A673 (cell line): ENCODE data around the gene ZDHHC17. TPM values are rescaled to one million over a fixed set of nuclear protein-coding genes. Genes with fewer than 3 reads are reported as not detected.
"Not testable (repeated sequence)": the region's sequence is repeated elsewhere in the genome, so short reads cannot be mapped to it uniquely, and the experiment has no call there.

Experiments used
- BruUV-seq: library from RNA; stranded (reverse); fragments of 400-500 nt; replicated peaks from 2 replicates; lab custom pipeline; 2021; lab: Mats Ljungman, UMichigan
- CTCF ChIA-PET: fragments of 300-600 bp; sonication (Branson Sonifier 250); formaldehyde crosslinking; loops from one replicate; lab custom pipeline; 2022; ENCODE audit warnings: antibody characterized with exemption; lab: Charles Lee
- POLR2A ChIA-PET: fragments of 300-600 bp; sonication (Branson Sonifier 250); formaldehyde crosslinking; loops from one replicate; lab custom pipeline; 2022; ENCODE audit warnings: antibody characterized with exemption; ENCODE audit not compliant: low non-redundant PET; lab: Charles Lee
- DNase-seq: peaks from one replicate; pipeline ENCODE4 v3.0.0-alpha.2; 2015; ENCODE audit warnings: low spot score
- H3K27ac ChIP-seq: fragments of 200-600 bp; sonication (generic); 2 replicates; pipeline ENCODE4 v1.5.1; 2016; ENCODE audit warnings: mixed run types, low read depth, mild to moderate bottlenecking, mixed read lengths, antibody characterized with exemption, low read length; ENCODE audit not compliant: poor library complexity, severe bottlenecking
- H3K27me3 ChIP-seq: fragments of 200-600 bp; sonication (generic); replicated peaks from 2 replicates; pipeline ENCODE4 v1.6.1; 2017; ENCODE audit warnings: mixed run types, low read depth, mild to moderate bottlenecking, mixed read lengths, antibody characterized with exemption, low read length; ENCODE audit not compliant: insufficient read depth, poor library complexity
- H3K36me3 ChIP-seq: fragments of 200-600 bp; sonication (generic); 2 replicates; pipeline ENCODE4 v1.6.1; 2016; ENCODE audit warnings: mixed run types, mild to moderate bottlenecking, mixed read lengths, antibody characterized with exemption, low read length; ENCODE audit not compliant: insufficient read depth, poor library complexity, severe bottlenecking
- H3K4me1 ChIP-seq: fragments of 200-600 bp; sonication (generic); 2 replicates; pipeline ENCODE4 v1.6.1; 2017; ENCODE audit warnings: mixed run types, mild to moderate bottlenecking, mixed read lengths, antibody characterized with exemption, low read length; ENCODE audit not compliant: insufficient read depth, poor library complexity, severe bottlenecking
- H3K4me3 ChIP-seq: fragments of 200-600 bp; sonication (generic); 2 replicates; pipeline ENCODE4 v1.5.1; 2016; ENCODE audit warnings: low read depth, mixed run types, mild to moderate bottlenecking, mixed read lengths, low read length; ENCODE audit not compliant: poor library complexity, severe bottlenecking
- H3K9me3 ChIP-seq: fragments of 200-600 bp; sonication (generic); 2 replicates; pipeline ENCODE4 v1.6.1; 2016; ENCODE audit warnings: mixed run types, low read depth, mild to moderate bottlenecking, mixed read lengths, antibody characterized with exemption, low read length; ENCODE audit not compliant: poor library complexity, severe bottlenecking
- EZH2 ChIP-seq: fragments of 200-600 bp; sonication (generic); IDR thresholded peaks from 2 replicates; pipeline ENCODE4 v1.6.1; 2017; ENCODE audit warnings: borderline replicate concordance, low read depth, mild to moderate bottlenecking, mixed read lengths, antibody characterized with exemption, low read length; ENCODE audit not compliant: poor library complexity, severe bottlenecking
- intact Hi-C: fragments of 100-400 bp; cut with micrococcal nuclease; formaldehyde crosslinking; loops from one replicate; pipeline ENCODE4 v1.10.0; 2022; ENCODE audit not compliant: unreplicated experiment
- total RNA-seq: library from RNA; stranded (reverse); gene quantifications from 2 replicates; pipeline ENCODE4 v1.2.3, GENCODE V29; 2021
- TF ChIP-seq, protein P1 (sequence below): fragments of 300-800, 200-600 bp; sonication (generic); conservative IDR thresholded peaks from 2 replicates; pipeline ENCODE4 v1.5.1; 2017; ENCODE audit warnings: low read depth, mild to moderate bottlenecking, antibody characterized with exemption, low read length, moderate library complexity, mixed read lengths

Gene ZDHHC17
- total RNA-seq, 1 experiment from 2014 or later = 41.1 TPM

- Histone ChIP-seq H3K9me3 (no peaks in the 10 kb centered on the region), H3K27ac (no peak overlapping the region), H3K27me3 (no peaks in the 10 kb centered on the region), H3K36me3 (no peaks in the 10 kb centered on the region), H3K4me1 (no peaks in the 10 kb centered on the region), H3K4me3 (no peak overlapping the region)
- BruUV-seq = no TSS peak
- POLR2A ChIA-PET = no interaction called here
- no peak for DNase-seq
- CTCF ChIA-PET = no interaction called here
- intact Hi-C loops = no loop called here
- TF ChIP-seq, protein P1, sequence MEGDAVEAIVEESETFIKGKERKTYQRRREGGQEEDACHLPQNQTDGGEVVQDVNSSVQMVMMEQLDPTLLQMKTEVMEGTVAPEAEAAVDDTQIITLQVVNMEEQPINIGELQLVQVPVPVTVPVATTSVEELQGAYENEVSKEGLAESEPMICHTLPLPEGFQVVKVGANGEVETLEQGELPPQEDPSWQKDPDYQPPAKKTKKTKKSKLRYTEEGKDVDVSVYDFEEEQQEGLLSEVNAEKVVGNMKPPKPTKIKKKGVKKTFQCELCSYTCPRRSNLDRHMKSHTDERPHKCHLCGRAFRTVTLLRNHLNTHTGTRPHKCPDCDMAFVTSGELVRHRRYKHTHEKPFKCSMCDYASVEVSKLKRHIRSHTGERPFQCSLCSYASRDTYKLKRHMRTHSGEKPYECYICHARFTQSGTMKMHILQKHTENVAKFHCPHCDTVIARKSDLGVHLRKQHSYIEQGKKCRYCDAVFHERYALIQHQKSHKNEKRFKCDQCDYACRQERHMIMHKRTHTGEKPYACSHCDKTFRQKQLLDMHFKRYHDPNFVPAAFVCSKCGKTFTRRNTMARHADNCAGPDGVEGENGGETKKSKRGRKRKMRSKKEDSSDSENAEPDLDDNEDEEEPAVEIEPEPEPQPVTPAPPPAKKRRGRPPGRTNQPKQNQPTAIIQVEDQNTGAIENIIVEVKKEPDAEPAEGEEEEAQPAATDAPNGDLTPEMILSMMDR = no peak
- no peak for TF ChIP-seq EZH2
Observed at GRCh38 chr12:76720068-76720467, 43.8 kb upstream of the ZDHHC17 start.

DNA sequence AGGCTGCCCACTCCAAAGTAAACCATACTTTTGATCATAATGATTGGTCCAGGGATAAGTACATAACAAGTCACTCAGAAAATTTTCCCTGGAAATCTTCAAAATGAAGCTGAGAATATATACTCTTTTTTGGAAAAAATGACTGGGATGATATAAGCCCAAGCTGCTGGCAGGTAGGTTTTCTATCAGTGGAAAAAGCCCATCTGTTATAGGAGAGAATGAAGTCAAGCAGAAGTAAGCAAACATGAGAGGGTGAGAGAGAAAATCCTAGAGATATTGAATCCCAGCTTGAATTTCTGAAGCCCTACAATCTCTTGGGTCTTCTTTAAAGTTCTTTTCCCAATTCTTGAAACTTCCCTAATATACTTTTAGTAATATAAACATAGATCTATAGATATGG, 37.3 kb upstream of the ZDHHC17 start:
- intact Hi-C loops = no loop called here
- ChIA-PET CTCF (no interaction called here), POLR2A (no interaction called here)
- no peaks in the 10 kb centered on the region for H3K9me3 ChIP-seq
- H3K36me3 ChIP-seq = no peaks in the 10 kb centered on the region
- no peaks in the 10 kb centered on the region for H3K4me1 ChIP-seq
- H3K27me3 ChIP-seq = no peaks in the 10 kb centered on the region
- BruUV-seq = no TSS peak
- TF ChIP-seq, protein P1 = no peak
- no peak for TF ChIP-seq EZH2
- DNase-seq = no peak
- no peak overlapping the region for H3K27ac ChIP-seq
- H3K4me3 ChIP-seq = no peak overlapping the region

GRCh38 chr12:76732188-76732587, 31.7 kb upstream of the ZDHHC17 start:
- BruUV-seq, H3K27me3 ChIP-seq, H3K27ac ChIP-seq, CTCF ChIA-PET, H3K4me1 ChIP-seq, intact Hi-C loops, H3K4me3 ChIP-seq, H3K9me3 ChIP-seq, POLR2A ChIA-PET, DNase-seq, H3K36me3 ChIP-seq: not testable (repeated sequence)

DNA sequence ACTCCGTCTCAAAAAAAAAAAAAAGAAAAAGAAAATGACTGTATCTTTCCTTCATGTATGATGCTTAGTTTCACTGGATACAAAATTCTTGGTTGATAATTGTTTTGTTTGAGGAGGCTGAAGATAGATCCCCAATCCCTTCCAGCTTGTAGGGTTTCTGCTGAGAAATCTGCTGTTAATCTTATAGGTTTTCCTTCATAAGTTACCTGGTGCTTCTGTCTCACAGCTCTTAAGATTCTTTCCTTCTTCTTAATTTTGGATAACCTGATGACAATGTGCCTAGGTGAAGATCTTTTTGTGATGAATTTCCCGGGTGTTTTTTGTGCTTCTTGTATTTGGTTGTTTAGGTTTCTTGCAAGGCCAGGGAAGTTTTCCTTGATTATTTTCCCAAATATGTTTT, 26.2 kb upstream of the ZDHHC17 start:
- DNase-seq, H3K4me3 ChIP-seq, H3K36me3 ChIP-seq, H3K4me1 ChIP-seq, intact Hi-C loops, BruUV-seq, H3K27ac ChIP-seq, H3K27me3 ChIP-seq, POLR2A ChIA-PET, CTCF ChIA-PET: not testable (repeated sequence)
- peaks cover 18% of the 10 kb centered on the region for H3K9me3 ChIP-seq
